HG03135 (cell line): Measurements from ENCODE around the gene PDZD7.

Experiments used
- ATAC-seq: cut with Tn5 transposase; IDR thresholded peaks from one replicate; pipeline ENCODE4 v1.9.1; 2021; ENCODE audit warnings: mild to moderate bottlenecking, moderate library complexity; ENCODE audit not compliant: unreplicated experiment

The PDZD7 gene

DNA sequence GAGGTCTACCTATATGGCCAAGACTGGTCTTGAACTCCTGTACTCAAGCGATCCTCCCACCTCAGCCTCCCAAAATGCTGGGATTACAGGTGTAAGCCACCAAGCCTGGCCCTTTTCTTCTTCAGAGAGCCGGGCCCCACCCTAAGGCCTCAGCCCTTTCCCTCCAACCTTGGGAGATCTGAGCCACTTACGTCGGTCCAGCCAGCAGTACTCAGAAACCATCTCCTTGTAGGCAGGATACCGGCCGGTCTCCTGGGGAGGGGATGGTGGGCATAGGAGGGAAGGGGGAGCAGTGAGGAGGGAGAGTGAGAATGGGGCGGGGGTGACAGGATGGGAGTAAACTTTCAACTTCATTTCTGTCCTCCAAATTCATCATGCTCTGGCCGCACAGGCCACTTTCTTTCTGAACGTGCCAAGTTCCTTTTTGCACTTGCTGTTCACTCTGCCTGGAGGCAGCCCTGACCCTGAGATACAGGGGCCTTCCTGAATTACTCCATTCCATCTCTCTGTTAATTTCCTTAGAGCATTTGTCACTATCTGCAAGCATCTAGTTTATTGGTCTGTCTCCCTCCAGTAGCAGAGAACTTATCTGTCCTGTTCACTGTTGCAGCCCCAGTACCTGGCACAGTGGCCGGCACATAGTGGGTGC lies 10.4 kb downstream of the PDZD7 start:
- no peak for ATAC-seq

DNA sequence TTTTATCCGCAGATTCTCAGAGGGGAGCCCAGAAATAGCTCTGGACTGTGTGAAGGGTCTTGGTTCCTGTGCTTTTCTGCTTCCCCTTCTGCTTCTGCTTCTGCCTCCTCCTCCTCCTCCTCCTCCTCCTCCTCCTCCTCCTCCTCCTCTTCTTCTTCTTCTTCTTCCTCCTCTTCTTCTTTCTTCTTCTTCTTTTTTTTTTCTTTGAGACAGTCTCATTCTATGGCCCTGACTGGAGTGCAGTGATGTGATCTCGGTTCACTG lies 11.6 kb downstream of the PDZD7 start:
- ATAC-seq = no peak

DNA sequence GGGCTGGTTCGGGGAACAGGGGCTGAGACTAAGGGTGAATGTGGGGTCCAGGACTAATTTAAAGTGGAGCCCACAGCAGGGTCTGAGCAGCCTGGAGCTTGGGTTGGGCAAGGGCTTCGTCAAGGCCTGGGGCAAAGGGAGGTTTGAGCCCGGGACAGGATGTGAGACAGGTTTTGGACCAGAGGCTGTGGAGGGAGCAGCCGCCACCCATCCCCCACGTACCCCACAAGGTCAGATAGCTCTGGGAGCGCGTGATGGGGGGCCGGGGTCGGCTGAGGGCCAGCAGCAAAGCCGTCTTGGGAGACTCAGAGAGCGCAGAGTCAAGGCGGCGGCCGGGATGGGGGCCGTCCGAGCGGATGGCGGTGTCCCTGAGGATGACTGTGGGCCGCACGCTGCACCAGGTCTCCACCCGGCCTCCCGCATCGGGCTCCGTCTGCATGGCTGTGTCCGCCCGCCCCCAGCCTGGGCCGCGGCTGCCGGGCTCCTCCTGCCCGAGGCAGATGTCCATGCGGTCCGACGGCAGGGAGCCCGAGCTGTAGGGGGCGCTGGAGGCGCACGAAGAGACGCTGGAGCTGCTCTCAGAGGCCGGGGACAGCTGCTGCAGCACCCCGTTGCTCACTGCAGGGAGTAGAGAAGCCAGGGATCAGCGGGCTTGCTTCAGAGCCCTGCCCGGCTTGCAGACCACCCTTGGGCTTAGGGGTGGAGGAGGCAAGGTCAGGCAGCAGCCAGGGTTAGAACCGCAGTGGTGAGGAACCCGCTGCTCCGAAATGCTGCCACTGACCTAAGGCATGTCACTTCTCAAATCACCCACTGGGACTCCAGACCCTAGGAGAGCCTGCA lies 12.1 kb downstream of the PDZD7 start:
- ATAC-seq = peak; percentile 53

DNA sequence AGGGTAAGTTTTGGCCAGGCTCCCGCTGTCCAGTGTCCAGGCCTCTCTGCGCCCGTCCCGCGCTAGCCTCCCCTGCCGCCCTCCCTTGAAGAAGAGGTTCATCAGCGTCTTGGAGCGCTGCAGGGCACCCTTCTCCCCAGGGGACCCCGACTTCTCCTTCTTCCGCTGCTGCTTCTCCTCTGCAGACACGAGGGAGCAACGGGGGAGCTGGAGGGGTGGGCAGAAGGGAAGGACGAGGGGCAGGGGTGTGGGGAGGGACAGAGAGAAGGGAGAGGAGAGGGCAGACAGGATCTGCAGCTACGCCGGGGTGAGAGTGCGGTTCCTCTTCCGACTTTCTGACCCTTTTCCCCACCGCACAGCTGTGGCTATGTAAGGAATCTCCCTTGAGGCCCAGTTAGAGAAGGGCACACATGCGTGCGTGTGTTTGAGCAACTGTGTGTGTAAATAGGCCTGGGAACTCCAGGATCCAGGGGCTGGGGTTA lies 12.8 kb downstream of the PDZD7 start:
- ATAC-seq = no peak

DNA sequence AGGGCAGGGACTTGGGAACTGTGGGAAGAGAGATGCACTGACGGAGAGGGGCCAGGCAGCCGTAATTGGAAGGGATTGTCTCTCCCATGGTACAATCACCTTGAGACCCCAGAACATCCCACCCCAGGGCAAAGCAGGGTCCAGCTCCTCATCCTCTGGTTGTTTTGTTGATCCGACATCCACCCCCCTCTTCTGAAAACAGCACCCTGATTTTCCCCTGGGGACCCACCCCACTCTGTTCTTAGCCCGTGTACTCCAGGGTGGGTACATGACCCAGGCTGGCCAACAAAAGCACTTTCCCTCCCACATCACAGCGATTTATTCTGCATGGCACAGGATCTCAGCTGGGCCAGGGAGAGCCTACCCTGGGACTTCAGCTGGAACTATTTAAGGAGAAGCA lies 14.1 kb downstream of the PDZD7 start:
- ATAC-seq = no peak

DNA sequence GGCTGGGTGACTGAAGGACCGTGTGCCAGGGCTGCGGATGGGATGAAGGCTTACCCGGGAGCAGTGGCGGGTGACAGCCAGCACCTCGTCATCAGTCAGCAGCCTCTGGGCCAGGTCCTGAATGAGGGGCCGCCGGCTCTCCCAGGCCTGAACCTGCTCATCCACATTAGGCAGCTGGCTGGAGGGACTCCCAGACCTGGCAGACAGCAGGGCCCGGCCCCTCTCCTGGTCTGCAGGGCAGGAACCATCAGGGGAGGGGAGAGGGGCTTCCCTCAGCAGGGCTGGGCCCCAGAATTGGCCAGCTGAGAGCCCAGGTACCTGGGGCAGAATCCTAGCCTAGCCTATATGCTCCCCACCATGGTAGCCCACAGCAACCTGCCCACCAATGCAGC lies 15.4 kb downstream of the PDZD7 start:
- ATAC-seq = no peak

DNA sequence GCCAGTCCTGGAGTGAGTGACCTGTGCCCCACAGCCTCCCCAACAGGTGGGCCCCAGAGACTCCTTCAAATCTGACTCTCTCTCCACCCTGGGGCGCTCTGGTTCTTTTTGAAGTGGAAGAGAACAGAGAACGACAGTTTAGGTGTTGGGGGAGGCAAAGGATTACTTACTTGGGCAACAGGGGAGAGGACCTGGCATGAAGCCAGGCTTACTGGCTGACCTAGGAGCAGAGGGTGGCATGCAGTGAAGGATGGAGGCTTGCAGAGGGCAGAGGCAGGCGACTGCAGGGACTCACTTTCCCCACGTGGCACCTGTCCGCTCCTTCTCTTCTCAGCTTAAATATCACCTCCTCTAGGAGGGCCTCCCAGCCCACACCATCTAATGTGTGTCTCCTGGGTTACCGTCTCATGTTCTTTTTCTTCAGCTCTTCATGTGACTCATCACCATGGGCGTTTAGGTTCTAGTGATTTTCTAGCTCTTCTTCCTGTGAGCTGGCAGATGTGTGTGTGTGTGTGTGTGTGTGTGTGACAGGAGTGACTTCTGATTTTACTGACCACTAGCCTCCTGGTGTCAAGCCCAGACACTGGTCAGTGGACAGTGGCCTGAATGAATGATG lies 15.9 kb downstream of the PDZD7 start:
- no peak for ATAC-seq

DNA sequence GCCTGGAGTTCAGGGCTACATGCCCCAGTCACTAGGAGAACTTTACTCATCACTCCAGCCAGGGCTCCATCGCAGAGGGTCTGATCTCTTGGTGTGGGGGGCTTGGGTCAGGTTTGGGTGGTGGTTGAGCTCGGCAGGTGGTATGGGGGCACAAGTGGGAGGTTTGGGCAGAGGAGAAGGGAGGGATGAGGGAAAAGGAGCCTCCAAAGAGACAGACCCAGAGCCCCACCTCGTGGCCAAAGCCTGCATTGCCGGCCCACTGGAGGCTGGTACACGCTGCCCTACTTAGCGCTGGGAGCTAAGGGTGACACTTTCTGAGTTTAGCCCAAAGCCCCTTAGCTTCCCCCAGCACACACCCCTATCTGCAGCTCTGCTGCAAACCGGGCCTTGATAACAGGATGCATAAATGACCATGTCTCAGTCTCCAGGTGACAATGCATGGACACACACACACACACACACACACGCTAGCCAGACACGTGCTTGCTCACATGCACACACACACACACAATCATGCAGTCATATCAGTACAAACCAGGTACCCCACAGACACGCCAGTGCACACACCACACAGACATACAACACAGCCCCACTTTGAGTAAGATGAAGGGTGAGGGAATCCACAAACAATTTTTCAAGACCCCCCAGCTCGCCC lies 16.6 kb downstream of the PDZD7 start:
- no peak for ATAC-seq

DNA sequence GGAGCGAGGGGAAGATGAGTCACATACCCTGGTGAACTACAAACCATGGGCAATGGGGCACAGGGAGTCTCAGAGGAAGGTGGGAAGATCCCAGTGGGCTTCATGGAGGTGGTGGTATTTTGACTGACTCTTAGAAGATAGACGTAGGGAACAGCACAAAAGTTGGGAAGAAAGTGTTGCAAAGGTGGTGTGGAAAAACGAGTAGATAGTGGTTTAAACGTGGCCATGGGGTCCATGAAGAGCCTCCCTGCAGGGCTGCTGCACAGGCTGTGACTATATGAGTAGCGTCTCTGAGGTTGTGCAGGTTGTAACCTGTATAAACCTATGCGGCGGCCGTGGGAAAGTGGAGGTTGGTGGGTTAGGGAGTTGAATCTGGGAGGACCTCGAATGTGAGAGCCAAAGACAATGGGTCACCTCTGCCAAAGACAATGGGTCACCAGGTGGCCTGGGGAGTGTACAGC lies 17.5 kb downstream of the PDZD7 start:
- no peak for ATAC-seq

DNA sequence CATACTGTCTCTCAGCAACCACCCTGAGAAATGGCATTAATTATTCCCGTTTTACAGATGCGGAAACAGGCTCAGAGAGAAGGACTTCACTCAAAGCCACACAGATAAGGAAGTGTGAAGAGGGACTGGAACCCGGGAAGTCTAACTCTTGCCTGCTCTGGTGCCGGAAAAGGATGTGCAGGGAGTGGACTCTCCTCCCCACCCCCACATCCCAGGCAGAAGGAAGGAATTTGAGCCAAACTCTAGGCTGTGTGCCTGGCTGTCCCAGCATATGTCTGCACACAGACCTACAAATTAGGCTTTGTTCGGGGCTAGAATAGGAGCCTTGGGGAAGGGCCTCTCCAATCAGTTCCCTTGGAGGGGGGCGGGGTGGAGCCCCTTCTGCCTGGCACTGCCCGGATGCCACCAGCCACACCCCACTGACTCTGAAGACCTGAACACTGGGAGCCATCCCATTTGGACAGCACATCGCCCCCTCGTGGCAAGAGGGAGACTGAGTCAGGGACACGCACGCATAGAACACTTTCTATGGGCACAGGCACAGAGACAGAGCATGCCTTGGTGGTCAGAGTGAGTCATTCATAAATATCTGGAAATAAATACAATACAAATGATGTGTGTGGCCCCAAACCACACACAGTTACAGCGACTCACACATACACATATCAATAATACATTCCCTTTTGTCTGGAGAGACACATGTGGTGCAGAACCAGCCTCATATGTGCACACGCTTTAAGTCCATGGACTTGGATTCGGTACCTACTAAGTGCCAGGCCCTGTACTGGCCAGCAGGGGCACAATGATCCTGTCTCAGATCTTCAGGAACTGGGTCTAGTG lies 18.2 kb downstream of the PDZD7 start:
- ATAC-seq = peak; percentile 76

DNA sequence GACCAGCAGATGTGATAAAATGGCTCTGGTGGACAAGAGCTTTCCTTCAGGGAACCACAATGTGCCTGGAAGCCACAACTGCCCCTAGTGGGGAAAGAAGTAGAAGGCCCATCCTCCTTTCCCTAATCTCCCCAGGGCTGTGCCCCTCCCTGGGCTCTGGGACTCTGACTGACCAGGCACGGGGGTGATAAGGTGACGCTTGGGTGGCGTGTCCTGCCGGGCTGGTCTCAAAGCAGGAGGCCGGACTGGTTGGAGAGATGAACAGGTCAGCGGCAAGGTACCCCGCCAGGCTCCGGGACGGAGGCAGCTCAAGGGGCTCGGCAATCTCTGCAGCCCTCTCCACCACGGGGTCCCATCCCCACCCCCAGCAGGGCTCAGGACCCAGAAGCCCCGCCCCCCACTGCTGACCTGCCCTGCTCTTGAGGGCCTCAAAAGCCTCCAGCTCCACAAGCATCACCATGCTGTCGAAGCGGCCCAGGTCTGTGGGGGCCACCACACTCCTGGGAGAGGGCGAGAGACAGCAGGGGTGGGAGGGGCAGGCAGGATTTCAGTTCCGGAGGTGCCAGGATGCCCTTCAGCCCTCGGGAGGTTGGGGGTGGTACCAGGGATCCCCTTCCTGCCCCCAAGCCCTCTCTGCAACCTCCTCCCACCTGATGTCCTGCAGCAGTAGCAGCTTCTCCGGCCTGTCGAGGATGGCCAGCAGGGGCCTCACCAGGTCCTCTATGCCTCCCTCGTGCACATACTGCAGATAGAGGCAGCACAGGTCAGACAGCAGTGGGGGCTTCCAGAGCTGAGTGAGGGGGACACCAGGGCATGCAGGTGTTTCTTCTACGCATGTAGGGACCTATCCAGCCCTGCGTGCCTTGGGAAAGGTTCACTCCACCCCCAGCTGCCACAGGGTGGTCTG lies 19.2 kb downstream of the PDZD7 start:
- no peak for ATAC-seq

DNA sequence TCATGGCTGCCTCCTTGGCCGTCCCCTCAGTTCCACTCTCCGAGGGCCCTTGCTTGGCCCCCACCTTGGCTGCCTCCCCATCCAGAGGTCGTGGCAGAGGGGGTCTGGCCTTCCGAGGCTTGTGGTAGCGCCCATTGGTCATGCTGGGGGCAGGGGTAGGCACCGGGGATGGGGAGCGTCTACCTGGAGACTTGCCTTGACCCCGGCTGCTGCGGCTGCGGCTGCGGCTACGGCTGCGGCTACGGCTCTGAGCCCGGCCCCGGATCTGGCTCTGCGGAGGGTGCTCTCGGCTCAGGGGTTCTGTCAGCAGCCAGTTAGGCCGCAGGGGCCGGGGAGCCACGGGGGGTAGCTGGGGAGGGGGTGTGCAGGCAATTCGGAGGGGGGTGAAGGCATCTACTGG lies 20.6 kb downstream of the PDZD7 start:
- ATAC-seq = no peak

DNA sequence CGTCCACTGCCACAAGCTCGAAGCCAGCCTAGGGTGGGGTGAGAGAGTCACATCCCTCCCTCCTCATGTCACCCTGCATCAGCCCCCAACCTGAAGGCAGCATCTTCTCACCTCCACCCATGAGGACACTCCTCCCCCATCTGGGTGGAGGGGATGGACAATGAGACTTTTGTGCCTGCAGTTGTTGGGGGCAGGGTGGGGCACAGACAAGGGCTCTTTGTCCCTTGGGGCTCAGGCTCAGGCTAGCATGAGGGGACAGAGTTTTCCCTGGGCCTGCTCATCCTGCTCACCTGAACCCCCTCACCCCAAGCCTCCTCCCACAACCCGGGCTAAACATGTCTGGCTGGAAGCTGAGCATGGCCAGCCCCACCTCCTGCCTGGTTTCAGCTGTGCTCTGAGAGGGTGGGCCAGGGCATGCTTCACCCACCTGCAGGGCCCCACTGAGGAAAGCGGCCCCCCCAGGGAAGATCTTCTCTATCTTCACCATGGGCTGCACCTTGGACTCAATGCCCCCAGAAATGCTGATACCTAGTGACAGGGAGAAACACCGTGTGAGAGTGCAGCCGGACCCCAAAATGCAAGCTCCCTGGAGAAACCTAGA lies 22.0 kb downstream of the PDZD7 start:
- ATAC-seq = no peak

DNA sequence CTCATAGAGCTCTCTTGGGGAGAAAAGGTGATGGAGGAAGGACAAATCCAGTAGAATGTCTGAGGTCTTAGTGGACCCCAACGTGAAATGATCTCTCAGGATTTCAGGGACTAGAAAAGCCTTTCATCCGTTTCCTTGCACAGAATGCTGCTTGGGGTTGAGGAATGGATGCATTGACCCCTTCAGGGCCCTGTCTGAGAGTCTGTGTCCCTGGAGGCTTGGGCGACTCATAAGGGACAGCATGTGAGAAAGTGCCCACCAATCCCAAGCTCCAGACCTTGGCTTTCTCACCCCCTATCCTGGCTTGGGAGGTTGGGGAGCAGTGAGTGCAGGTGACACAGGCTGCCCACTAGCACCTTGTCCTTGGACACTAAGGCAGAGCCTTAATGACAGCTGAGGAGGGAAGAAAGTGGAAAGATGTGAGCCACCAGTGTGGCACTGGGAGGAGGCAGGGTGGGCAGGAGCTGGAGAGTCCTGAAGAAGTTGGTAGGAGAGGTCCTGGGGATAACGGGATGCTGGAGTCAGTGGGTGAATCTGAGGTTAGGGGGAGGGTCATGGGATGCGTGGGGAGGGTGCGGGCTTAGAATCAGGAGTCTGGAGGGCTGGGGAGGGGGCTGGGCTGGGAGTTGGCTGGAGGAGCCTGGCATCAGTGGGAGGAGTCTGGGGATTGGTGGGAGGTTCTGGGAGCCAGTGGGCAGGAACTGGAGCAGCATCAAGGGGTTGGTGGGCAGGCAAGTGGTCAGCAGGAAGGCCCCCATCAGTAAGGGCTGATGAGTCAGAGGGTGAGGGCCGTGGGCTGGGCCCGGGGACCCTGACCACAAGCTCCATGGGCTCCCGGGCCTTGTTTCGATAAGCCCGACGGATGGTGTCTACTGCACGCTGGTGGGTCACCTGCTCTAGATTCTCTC lies 22.8 kb downstream of the PDZD7 start:
- no peak for ATAC-seq

DNA sequence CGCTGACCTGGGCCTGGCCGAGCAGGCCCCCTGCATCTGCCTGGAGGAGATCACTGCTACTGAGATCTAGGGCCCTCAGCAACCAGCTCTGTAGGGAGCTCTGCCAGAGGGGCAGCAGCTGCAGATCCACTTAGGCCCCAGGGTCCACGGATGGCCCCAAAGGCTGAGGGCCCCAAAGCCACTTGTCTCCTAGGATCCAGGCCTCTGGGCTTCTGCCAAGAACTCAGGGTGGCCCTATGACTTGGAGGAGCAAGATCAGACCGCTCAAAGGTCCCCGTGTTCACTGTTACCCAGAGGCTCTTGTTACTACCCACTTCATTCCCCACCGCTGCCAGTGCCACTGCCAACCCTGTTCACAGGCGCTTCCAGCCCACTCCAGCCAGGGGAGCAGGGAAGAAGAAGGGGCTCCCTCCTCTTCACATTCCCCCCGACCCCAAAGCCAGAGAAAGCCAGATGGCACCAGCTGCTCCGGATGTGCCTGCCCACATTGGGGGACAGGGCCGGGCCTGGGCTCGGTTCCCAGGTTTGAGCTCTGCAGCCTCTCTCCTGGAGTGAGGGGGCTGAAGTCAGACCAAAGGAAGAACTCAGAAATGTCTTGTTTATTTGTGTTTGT lies 23.7 kb downstream of the PDZD7 start:
- ATAC-seq = no peak

DNA sequence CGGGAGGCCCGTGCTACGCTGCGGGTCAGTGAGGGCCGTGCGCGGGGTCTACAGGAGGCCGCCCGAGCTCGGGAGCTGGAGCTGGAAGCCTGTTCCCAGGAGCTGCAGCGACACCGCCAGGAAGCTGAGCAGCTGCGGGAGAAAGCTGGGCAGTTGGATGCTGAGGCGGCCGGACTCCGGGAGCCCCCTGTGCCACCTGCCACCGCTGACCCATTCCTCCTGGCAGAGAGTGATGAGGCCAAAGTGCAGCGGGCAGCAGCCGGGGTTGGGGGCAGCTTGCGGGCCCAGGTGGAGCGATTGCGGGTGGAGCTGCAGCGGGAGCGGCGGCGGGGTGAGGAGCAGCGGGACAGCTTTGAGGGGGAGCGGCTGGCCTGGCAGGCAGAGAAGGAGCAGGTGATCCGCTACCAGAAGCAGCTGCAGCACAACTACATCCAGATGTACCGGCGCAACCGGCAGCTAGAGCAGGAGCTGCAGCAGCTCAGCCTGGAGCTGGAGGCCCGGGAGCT lies 24.3 kb downstream of the PDZD7 start:
- no peak for ATAC-seq

DNA sequence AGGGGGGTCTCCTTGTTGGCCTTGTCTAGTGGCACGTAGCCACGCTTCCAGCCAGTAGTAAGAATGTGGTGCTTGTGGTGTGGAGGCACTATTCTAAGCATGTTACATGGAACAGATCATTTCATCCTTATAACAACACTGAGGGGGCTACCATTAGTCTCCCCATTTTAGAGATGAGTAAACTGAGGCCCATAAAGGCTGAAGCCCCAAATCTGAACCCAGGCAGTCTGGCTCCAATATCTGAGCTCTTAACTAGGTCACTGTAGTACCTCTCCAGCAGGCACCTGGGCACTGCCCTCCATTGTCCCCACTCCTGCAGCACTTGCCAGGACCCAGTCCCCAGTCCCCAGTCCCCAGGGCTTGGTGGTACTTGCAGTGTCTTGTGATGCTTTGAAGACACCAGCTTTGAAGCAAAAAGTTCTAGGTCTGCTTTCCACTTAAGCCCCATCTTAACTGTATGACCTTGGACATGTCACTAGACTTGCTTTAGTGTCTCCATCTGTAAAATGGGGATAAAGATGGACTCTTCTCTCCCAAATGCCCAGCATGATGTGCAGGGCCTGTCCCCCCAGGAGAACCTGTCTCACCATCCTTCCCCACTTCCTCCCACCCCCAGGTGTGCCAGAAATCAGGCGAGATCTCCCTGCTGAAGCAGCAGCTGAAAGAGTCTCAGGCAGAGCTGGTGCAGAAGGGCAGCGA lies 24.9 kb downstream of the PDZD7 start:
- ATAC-seq = no peak
